NCI-H1092 treated with DMSO at 0.1 percent for 48 hours (cell line): Measurements from ENCODE around the gene OR6C4.
"Not testable (repeated sequence)": the region's sequence is repeated elsewhere in the genome, so short reads cannot be mapped to it uniquely, and the experiment has no call there.

Experiments used
- DNase-seq: peaks from one replicate; lab custom pipeline; 2025; lab: John Stamatoyannopoulos, UW

Gene OR6C4

GRCh38 chr12:55549302-55549701 lies at the start of gene OR6C4:
Gene OR6C4, plus strand, starts transcription at chr12:55549602. Its CDS starts 1,625 bp downstream, at chr12:55551227.
- DNase-seq, result no peak

GRCh38 chr12:55499810-55500252 lies 49.6 kb upstream of the OR6C4 start:
- DNase-seq, result no peak

GRCh38 chr12:55501601-55502000 lies 47.8 kb upstream of the OR6C4 start:
- DNase-seq, result no peak

- DNase-seq, result no peak
Observed at GRCh38 chr12:55515696-55516095, 33.7 kb upstream of the OR6C4 start.

GRCh38 chr12:55516391-55516790 lies 33.0 kb upstream of the OR6C4 start:
- DNase-seq, result no peak

GRCh38 chr12:55548235-55548634 lies 1.2 kb upstream of the OR6C4 start:
- not testable (repeated sequence) for DNase-seq

- no peak for DNase-seq
Observed at GRCh38 chr12:55548756-55549155, 646 bp upstream of the OR6C4 start.

GRCh38 chr12:55554296-55554695 lies 4.9 kb downstream of the OR6C4 start:
- no peak for DNase-seq

- not testable (repeated sequence) for DNase-seq
Observed at GRCh38 chr12:55570060-55570459, 20.7 kb downstream of the OR6C4 start.

- DNase-seq, result not testable (repeated sequence)
Observed at GRCh38 chr12:55570689-55571088, 21.3 kb downstream of the OR6C4 start.

GRCh38 chr12:55572168-55572567 lies 22.8 kb downstream of the OR6C4 start, which contains the start of gene OR2AP1:
Gene OR2AP1, plus strand, starts transcription at chr12:55572468. Its CDS starts 1,947 bp downstream, at chr12:55574415.
- DNase-seq, result no peak

GRCh38 chr12:55582066-55582465 lies 32.7 kb downstream of the OR6C4 start:
- DNase-seq, result no peak

GRCh38 chr12:55585817-55586216 lies 36.4 kb downstream of the OR6C4 start:
- DNase-seq, result no peak

GRCh38 chr12:55590152-55590551 lies 40.8 kb downstream of the OR6C4 start:
- DNase-seq, result not testable (repeated sequence)
